DND-41 (cell line): ENCODE data around the gene MACROD2.

Source experiments
- EZH2 ChIP-seq: IDR thresholded peaks from 3 replicates; pipeline ENCODE4 v1.6.1; 2012; ENCODE audit warnings: borderline replicate concordance, low read depth, mild to moderate bottlenecking, moderate library complexity, low read length, inconsistent platforms; ENCODE audit not compliant: severe bottlenecking
- TF ChIP-seq, protein P1 (sequence below): IDR thresholded peaks from 2 replicates; pipeline ENCODE4 v1.5.1; 2012; ENCODE audit warnings: borderline replicate concordance, low read length, moderate library complexity, mild to moderate bottlenecking; ENCODE audit not compliant: poor library complexity, severe bottlenecking; ENCODE audit errors: extremely low read depth

DNA sequence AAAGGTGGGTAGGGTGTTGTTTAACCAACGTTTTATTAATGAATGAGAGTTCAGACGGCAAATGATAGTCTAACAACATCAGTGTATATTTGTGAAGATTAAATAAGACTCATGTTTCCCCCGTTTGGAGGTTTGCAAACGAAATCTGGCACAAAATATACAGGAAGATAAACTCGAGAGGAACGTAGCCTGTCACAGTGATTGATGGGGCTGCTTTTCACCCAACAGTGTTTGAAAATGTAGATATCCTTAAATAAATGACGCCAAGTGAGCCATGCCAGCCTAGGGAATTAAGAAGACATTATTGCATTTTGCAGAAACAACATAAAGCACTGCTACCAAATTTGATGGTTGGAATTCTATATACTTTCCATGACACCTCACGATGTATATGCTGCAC, 1038.6 kb downstream of the MACROD2 start:
- TF ChIP-seq EZH2: no peak
- TF ChIP-seq, protein P1, sequence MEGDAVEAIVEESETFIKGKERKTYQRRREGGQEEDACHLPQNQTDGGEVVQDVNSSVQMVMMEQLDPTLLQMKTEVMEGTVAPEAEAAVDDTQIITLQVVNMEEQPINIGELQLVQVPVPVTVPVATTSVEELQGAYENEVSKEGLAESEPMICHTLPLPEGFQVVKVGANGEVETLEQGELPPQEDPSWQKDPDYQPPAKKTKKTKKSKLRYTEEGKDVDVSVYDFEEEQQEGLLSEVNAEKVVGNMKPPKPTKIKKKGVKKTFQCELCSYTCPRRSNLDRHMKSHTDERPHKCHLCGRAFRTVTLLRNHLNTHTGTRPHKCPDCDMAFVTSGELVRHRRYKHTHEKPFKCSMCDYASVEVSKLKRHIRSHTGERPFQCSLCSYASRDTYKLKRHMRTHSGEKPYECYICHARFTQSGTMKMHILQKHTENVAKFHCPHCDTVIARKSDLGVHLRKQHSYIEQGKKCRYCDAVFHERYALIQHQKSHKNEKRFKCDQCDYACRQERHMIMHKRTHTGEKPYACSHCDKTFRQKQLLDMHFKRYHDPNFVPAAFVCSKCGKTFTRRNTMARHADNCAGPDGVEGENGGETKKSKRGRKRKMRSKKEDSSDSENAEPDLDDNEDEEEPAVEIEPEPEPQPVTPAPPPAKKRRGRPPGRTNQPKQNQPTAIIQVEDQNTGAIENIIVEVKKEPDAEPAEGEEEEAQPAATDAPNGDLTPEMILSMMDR: no peak
